Fibroblast of skin of right quadriceps (primary cell): ENCODE results near the gene LANCL2.

Experiments
- DNase-seq: peaks from one replicate; pipeline ENCODE4 v3.0.0-alpha.2; 2013

The LANCL2 gene

DNA sequence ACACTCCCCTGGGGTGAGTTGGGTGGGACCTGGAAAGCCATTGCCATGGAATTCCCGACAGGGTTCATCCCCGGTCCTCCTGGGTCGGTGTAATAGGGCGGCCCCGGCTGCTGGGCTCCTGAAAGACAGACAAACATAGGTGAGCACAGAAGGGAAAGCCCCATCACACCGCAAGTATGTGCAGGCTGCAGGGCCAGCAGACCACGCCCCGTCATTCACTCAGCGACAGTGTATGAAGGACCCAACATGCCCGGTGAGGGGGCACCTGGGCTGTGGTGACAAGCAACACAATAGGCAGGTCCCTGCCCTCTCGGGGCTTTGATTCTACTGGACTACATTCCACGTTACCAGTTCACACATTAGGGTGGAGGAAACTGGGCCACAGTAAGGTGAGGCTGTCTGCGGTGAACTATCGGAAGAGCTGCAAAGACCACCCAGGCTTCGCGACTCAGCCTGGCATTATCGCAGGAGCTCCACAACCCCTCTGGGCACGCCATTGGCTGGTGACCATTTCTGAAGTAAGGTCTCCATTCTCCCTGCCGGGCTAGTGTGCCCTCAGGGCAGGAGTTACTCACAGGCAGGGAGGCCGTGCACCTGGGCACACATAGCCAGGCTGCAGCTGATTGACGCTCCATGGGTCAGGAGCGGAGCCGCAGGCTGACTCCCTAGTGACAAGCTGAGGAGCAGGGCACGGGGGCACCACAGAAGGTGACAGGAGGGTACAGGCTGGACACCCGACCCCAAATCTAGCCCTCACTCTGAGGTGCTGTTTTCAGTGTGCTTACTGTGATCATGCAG is 108.0 kb downstream of the LANCL2 start:
- DNase-seq, result no peak

DNA sequence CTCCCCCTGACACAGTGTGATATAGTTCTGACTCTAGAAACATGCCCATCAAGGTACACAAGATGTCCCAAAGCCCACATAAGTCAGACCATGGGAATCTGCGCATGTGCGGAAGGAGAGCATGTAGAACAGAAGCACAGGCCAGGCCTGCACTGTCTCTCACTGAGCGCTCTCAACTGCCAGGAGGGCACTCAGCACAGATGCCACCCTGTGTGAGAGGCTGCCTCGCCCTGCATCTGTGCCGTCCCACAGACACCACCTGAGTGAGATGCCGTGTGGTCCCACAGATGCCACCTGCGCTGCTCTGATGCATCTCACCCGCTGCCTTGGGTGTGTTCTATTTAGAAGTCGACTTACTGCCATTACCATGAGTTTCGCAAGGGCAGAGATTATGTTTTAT is 108.8 kb downstream of the LANCL2 start:
- no peak for DNase-seq

DNA sequence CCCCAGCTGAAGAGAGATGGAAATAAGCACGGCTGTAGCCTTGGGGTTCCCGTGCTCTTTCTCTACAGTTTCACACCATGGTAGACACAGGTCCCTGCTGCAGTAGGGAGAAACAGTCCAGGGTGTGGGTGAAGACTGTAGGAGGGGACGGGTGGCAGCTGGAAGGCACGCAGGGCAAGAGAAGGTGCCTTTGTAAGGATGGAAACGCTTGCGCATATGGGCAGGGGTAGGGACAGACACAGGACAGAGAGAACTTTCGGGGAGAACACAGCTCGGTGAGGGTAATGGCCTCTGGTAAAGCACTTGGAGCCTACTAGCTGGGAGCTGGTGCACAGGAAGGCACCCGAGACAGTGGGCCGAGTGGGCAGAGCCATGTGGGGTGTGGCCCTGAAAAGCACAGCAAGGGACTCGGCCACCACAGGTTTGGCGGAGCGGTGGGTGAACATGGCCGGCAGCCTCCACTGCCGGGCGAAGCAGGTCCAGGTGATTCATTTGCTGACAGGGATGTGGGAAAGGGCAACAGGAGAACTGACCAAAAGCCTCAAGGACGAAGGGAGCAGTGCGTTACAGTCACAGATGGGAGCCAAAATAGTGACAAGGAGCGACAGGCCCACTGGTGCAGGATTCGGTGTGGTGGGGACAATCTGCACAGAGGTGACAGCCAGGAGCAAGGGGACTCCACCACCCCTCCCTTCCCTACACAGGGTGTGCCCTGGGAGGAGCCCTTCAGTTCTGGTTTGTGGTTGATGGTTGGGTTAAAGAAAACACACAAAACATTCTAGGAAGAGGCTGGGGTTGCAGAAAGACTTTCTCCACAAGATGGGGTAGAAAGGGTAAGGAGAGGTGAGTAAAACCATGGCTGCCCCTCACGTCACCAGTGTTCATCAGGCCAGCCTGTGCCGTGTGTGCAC is 110.1 kb downstream of the LANCL2 start:
- DNase-seq, result no peak

DNA sequence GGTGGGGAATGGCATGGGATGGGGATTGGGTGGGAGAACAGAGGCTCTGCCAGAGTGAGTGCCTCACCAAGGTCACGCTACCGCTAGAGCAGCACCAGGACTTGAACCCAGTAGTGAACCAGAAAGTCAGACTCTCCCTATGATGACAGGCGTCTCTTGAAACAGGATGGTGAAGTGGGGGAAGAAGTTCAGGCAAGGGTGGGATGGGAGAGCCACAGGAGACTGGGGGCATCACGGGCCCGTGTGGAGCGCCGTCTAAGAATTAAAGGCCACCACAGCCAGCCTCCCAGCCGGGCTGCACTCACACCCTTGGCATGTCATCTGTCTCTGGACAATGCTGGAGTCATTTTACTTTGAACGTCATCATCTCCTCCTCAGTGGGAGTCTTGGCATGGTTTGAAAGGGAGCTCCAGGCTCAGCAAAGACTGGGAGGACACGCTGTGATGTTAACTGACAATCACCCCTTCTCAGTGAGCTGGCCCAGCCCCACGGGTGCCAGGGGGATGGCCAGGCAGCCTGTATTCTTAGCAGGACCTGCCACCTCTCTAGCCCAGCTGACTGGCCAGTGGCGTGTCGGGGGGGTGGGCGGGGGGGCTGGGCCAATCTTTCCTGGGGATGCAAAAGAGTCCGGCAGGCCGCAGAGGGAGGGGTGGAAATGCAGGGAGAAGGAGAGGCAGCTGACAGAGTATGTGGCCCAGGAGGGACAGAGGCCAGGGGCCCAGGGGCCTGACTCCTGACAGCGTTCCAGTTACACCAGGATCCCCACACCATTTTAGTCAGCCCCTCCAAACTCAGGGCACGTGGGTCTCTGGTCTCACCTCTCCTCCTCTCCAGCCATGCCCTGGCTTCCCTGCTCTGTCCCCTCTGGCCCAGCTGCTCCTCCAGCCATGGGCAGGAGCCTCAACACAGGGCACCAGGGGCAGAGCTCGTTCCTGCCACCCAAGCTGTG is 111.0 kb downstream of the LANCL2 start:
- peak; percentile 62 for DNase-seq

DNA sequence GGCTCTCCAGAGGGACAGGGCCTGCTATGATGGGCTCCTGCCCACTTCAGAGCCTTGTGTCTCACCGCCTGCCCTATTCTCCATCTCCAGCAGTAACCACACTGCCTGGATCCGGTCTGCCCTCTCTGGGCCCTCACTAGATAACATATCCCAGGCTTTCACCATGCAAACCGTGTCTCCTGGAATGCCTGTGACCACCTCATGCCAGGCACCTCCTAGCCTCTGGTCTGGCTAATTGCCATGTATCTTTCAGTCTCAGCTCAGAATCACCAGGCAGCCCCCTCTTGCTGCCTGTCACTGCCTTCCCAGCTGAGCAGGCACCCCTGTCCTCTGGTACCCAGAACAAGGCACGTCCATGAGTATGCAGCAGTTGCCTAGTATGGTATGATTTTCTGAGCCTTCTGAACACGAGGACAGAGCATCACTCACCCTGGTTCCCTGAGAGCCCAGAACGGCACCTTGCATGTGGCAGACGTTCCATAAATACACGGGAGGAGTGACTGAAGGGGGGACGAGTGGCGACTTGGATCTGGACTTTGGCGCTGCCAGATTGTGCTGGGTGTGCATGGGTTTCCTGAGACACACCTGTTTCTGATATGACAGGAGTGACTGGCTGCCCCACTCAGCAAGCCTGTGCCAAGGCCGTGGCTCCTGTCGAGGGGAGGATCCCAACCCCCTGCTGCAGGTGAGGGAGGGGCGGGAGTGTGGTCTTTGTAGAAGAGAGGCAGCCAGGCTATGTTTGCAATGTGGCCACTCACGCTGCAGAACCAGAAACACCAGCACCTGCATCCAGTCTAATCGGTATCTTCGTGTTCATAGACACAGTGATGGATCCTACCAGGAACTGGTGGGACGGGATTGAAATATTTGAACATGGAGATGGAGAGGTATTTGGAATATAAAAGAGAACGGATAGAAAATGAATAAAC is 112.0 kb downstream of the LANCL2 start:
- DNase-seq, result no peak

DNA sequence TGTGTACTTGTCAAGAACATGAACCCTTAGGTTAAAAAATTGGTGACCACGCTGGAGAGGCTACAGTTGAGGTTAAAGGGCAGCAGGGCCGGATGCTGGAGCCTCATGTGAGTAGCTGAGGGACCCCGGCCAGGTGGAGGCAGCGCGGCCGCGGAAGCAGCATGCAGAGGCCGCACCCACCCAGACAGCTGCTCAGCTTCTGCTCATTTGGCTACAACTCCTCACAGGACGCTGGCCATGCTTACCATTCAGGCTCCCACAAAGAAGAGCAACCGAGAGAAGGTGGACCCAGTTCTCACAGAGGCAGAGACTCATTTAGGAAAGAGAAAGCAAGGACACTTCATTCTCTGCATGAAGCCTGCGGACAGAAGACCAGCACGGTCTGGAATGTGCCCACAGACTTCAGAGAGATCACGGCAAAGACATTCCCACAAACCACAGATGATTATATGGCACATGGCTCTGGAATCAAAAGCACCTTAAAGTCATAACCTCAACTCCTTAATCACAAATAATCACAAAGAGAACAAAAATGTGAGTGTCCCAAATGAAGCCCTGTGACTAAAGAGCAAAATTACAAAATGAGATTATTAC is 112.7 kb downstream of the LANCL2 start:
- peak; percentile 91 for DNase-seq

DNA sequence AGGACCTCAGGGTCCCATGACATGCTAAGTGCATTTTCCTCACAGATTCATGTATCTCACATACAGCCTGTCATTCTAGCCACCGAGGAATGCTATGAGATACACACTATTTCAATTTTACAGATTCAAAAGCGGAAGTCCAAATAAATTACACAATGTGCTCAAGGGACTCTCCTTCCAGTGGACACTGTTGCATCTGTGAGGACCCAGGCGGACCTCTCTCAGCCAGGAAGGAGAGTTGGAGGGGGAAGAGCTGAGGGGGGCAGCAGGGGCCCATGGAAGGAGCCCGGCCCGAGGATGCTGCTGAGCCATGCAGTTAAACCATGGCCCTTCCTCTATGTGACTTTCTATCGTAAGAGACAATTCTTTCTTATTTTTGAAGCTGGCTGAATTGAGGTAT is 113.6 kb downstream of the LANCL2 start:
- DNase-seq, result no peak

DNA sequence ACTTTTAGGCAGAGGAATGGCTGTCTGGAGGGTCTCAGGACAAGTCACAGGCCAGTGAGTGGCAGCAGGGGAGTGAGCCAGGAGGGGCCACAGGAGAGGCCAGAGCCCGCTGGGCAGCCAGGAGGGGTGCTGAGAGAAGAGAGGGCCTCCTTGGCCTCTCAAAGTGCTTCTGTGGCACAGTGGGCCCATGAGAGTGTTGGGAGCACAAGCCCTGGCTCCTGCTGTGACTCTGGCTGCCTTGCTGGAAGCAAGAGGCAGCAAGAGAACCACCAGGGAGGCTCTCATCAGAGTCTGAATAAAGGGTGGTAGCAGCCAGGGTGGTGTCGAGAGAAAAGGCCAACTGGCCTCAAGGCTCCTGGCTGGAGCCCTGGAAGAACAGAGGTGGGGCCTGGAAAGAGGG is 116.0 kb downstream of the LANCL2 start:
- no peak for DNase-seq

DNA sequence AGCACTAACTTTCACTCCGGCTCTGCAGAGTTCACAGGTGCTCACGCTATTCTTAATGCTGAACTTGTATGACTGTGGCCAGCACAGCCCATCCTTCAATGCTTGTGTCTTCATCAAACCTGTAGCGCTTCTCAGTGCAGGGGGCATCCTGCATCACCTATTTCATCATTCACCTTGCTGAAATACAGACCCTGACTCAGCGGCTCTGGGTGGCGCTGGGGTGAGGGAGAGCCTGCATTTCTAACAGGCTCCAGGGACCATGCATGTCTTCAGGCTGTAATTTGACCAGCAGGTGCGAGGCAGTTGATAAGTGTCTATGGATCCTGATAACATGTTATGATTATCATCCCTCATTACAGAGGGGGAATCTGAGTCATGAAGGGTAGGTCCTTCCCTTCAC is 117.9 kb downstream of the LANCL2 start:
- no peak for DNase-seq
